NCI-H2107 (cell line): ENCODE data around the gene SNED1.

Experiments used
- DNase-seq: peaks from one replicate; lab custom pipeline; 2025; lab: John Stamatoyannopoulos, UW

Gene SNED1

DNA sequence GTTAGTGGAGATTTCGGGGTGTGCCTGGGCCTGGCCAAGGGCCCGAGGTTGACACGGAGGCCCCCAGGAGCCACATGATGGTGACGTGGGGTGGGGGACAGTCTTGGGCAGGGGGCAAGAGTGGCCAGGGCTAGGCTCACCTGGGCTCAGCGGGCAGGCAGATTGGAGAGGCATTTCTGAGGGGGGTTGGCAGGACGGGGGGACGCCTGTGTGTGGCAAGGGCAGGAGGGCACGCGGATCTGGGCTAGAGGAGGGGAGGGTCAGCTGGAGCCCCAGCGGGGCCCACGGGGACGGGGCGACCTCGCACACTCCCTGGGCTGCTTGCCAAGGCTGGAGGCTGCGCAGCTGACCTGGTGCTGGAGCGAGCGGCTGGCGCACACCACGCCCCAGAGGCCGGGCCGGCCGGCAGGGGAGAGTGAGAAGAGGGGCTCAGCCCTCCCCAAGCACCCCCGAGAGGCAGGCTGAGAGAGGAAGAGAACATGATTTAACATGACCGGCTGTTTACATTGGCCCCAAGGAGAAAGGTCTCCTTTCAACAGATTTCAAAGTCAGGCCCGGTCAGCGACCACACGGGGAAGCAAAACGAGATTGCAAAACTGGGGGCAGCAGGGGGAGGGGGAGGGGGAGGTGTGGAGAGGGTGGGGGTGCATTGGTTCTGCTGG lies 38.0 kb upstream of the SNED1 start:
- DNase-seq = no peak

DNA sequence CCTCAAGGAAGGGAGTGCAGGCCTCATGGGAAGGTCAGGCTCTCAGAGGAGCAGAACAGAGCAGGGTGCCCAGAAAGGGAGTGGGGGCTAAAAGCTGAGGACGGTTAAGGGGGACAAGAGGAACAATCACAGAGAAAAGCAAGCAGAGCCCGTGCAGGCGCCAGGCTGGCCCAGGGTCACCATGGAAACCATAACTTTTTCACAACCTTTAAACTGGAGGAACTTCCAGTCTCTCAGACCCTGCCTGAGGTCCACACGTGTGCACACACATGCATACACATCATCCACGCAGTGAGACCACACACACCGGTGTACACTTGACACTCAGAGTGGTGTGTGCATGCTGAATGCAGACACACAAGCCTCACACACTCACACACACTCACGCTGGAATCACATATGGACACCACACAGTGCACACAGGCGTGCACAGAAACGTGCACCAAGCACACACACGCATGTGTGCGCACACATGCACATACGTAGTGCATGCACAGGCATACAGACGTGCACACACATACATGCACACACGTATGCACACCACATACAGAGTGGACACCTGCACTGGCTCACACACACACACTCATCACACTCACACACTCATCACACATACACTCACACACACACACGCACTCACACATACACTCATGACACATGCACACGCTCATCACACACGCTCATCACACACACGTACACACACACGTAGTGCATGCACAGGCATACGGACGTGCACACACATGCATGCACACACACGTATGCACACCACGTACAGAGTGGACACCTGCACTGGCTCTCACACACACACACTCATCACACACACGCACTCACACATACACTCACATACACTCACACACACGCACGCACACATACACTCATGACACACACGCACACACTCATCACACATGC lies 37.2 kb upstream of the SNED1 start:
- DNase-seq = no peak

DNA sequence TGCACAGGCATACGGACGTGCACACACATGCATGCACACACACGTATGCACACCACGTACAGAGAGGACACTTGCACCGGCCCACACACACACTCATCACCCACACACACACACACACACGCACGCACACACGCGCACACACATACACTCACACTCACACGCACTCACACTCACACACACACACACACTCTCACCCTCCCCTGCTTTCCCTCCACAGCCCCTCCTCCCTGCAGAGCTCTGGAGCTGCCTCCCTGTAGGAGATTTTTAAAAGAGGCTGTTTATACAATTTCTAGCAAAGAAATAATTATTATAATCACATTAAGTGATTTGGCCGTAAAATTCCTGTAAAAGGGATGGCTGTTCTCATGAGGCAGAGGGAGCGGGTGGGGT lies 36.5 kb upstream of the SNED1 start:
- no peak for DNase-seq

DNA sequence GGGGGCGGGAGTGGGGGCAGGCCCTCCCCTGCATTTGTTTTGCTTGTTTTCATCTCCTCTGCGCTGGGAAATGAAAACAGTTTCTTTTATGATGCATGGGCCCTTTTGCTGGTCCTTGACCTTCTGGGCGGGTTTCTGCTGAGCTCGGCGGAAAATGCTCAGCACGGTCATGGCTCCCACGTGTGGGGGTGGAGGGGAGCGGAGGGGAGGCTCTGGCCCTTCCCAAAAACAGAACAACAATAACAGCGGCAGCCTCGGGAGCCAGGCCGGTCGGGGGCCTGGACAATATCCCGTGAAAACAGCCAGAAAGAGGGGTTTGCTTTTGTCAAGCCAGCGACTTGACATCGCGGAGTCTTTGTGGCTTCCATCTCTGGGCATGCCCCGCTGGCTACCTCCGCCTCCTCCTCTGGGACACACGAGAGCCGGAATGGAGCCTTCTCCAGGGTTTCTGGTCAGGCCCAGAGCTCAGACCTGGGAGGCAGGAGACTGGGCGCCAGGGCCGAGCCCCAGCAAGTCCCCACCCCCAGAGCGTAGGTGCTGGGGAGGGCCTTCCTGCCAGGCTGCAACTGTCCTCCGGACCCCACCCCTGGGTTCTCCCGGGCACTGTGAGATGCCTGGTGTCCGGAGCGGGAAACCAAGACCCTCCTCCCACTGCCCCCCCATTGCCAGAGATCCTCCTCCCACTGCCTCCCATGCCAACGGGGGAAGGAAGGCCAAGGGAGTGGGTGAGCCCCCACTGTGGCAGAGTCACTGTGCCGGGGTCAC lies 35.9 kb upstream of the SNED1 start:
- no peak for DNase-seq

DNA sequence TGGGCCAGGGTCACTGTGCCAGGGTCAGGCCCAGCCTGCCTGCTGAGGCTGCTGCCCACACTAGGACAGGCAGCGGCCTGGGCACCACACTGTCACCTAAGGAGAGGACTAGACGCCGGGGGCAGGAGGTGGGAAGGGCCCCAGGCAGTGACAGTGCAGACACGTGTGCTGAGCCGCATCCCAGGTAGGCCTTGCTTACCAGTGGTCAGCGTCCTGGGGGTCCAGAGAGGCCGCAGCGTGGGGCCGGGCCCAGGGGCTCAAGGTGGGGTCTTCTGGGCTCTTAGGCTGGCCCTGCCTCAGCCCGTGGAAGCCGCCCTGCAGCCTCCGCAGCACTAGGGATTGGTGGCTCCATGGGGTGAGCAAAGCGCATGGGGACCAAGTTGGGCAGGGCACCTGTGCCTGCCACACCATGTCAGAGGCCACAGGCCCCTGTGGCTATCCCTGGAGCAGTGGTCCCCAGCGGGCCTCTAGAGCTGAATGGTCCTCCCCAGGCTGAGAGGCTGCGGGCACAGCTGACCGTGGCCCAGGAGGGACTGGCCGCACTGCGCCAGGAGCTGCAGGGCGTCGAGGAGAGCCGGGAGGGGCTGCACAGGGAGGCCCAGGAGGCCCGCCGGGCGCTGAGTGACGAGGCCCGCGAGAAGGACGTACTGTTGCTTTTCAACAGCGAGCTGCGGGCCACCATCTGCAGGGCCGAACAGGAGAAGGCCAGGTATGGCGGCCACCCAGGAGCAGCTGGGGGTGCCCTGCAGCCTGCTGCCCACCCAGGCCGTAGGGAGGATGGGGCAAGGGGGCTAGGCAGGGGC lies 35.2 kb upstream of the SNED1 start:
- DNase-seq = no peak

DNA sequence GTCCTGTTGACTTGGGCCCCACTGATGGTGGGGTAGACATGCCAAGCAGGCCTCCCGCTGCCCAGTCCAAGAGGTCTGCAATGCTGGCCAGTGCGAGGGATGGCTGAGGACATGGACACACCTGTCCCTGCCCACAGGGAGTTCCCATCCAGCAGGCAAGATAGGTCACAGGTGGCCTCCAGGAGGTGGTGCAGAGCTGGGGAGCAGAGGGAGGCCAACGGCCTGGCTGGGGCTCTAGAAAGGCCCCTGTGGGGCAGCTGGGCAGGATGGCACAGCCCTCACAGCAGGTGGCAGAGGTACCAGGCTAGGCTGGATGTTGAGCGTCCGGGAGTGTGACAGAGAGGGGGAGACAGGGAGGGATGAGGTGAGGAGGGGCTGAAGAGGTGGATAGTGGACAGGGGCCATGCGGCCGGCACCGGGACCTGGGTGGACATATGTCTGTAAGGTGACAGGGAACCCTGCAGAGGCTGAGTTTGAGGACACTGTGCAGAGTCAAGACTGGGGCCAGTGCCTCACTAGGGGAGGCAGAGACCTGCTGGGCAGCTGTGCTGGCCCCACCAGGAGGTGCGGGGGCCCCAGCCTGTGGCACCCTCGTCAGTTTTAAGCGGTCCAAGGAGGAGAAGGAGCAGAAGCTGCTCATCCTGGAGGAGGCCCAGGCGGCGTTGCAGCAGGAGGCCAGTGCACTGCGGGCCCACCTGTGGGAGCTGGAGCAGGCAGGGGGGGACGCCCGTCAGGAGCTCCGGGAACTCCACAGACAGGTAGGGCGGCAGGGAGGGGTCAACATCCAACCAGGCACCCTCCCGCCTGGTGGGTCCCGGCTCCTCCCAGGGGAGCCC lies 34.3 kb upstream of the SNED1 start:
- no peak for DNase-seq

DNA sequence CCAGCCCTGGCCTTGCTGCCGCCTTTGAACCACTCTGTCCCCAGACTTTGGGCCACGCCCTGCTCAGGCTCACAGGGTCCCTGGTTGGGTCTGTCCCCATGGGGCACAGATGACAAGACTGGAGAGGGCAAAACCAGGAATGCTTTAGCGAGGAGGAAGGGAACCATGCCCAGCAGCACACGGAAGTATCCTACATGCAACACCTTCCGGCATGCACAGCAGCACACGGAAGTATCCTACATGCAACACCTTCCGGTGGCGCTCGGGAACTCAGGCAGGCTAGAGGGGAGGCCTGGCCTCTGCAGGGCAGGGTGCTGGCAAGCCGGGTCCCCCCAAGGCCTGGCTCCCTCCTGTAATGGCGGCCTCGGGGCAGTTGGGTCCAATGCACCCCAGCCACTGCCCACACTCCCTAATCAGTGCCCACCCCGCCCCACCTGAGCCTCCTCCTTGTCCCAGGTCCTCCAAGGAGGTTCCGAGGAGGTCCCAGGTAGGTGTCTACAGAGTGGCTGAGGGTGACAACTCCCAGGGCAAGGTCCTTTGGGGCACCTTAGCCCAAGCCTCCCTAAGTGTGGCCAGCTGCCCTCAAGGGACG lies 33.6 kb upstream of the SNED1 start:
- no peak for DNase-seq

DNA sequence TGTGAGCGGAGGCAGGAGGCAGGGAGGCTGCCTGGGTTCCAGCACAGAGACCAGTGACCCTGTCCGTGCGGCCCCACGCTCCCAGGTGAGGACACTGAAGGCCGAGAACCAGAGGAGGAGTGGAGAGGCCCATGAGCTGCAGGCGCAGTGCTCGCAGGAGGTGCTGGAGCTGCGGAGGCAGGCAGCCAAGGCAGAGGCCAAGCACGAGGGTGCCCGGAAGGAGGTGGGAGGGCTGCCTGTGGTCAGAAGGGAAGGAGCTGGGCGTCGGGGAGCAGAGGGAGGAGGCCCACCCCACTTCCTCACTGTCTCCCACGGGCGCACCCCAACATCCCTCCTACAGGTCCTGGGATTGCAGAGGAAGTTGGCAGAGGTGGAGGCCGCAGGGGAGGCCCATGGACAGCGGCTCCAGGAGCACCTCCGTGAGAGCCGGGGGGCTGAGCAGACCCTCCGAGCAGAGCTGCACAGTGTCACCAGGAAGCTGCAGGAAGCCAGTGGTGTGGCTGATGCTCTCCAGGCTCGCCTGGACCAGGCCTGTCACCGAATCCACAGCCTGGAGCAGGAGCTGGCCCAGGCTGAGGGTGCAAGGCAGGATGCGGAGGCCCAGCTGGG lies 33.0 kb upstream of the SNED1 start:
- no peak for DNase-seq

DNA sequence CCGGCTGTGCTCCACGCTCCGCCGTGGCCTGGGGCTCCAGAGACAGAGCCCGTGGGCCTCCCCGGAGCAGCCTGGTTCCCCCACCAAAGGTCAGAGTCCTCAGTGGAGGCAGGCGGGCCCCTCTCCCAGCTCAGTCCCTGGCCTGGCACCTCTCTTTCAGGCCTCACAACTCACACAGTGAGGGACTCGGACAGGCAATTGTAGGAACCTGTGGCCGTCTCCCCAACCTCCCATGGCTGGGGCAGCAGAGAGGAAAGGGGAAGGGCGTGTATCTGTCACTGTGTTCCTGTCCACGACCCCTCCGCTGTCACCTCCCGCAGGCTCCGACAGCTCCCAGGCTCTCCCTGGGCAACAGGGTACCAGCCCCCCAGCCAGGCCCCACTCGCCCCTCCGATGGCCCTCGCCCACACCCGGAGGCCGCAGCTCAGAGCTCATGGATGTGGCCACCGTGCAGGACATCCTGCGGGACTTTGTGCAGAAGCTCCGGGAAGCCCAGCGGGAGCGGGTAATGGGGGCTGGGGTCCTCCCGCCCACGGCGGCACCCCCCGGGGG lies 32.4 kb upstream of the SNED1 start:
- no peak for DNase-seq

DNA sequence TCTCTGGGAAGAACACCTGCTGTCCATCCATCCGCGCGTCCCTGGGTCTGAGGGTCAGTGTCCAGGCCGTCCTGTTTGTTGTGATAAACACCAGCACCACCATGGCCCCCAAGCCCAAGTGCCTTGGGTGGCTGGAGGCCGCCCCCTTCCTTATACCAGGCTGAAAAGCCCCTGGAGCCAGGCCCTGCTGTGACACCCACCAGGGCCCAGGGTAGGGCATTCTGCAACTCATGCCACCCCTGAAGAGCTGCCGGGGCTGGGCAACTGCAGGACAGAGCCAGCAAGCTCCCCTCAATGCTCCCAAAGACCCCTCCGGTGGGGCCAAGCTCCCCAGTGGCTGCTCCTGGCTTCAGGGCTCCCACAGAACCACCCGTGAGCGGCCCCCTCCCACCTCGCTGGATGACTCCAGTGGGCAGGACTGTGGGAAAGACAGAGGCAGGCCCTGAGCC lies 31.9 kb upstream of the SNED1 start:
- no peak for DNase-seq

DNA sequence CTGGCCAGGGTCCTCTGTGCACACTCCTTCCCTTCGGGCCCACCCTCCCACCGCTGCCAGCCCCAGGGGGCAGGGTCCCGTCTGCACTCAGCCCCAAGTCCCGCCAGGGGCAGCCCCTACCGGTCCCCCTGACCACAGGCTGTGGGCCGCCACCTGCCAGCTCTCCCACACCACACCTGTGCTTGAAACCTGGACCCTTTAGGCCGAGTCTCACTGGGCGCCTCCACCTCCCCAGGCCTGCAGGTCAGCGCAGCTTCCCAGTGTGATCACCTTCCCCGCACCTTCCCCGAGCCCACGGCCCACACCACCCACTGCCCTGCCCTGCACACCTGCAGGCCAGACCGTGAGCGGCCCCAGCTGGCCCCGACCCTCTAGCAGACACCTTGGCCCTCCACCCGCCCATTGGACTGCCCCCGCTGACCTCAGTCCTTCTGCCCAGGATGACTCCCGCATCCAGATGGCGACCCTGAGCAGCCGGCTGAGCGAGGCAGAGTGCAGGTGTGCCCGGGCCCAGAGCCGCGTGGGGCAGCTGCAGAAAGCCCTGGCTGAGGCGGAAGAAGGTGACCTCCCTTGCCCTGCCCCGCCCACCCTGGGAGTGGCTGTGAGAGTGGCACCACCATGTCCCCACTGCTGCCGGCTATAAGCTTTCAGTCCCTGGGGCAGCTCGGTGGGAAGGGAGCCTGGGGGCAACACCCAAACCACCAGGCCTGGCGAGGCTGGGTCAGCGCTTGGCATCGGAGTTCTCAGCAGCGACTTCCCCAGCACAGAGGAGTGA lies 31.3 kb upstream of the SNED1 start:
- no peak for DNase-seq

DNA sequence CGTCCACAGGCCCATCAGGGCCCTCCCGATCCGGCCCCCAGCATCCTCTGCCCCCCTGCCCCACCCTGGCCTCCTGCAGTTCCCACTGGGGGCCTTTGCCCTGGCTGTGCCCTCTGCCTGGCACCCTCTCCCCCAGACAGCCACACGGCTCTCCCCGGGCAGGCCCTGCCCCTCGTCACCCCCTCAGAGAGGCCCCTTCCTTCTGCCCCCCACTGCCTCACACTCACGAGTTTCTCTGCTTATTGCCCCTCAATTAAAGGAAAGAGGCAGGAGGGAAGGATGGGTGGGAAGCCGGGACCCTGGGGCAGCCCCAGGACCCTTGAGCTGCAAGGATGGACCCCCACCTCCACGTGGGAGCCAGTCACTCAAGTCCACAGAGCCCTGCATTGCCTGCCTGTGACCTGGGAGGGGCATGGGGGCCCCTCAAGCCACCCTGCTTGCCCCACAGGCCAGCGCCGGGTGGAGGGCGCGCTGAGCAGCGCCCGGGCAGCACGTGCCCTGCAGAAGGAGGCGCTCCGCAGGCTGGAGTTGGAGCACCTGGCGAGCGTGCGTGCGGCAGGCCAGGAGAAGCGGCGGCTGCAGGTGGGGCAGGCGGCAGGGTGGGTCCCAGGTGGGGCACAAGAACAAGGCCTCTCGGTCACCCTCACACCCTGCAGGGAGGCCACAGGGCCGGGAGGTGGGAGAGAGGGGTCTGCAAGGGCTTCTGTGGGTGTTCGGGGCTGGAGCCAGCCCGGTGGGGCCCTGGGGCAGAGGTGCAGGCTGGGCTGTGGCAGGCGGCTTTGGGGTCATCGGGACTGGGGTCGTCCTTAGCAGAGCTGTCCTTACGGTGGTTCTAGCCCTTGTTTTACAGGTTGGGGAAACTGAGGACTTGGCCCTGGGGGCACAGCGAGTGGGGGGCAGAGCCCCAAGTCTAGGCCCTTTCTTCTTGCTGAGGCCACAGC lies 30.5 kb upstream of the SNED1 start:
- DNase-seq = no peak

DNA sequence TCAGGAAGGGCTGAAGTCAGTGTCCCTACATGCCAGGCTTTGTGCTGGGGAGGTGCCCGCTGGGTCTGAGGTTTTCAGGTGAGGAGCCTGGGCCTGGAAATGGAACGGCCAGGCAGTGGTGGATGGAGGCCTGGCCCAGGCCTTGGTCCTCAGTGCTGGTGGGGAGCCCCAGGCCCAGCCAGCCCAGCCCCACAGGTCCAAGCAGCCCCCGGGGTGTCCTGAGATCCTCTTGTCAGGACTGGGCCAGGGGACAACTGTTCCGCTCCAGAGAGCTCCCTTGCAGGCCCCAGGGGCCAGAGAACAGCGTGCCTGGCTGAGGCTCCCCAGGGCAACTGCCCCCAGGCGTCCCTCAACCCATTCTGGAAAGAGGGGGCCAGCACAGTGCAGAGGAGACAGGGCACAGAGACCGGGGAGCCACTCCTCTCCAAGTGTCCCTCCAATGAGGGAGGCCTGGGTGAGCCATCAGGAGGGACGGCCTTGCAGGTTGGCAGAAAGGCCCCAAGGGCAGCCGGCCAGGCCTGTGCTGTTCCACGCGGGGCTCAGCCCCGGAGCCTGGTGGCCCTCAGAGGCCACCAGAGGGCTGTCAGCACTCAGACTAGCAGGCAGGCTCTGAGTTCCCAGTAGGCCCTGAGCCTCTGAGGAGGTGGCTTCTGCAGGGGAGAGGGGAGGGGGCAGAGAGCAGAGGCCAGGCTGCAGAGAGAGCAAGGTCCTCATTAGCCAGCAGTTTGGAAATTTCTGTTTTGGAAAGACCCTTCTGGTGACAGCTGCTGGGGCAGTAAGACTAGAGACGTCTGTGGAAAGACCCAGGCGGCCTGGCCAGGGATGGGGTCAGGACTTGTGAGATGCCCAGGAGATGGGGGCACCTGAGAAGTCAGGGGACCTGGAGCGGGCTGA lies 29.4 kb upstream of the SNED1 start:
- no peak for DNase-seq

DNA sequence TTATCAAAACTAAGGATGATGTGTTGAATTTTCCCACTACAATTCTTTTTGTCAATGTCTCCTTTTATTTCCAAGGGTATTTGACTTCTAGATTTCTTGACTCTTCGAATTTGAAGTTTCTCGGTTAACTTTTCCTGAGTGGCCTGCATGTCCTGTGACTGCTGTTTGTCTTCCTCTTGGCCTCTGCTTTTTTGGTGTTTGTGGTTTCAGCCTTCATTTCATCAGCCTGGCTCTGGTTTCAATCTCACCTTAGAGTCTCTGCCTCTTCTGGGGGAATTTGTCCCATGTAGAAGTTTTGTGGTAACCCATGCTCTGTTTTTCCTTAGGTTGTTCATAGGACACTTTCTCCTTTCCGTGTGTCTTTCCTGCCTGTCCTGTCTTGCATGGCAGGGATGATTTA lies 28.3 kb upstream of the SNED1 start:
- no peak for DNase-seq

DNA sequence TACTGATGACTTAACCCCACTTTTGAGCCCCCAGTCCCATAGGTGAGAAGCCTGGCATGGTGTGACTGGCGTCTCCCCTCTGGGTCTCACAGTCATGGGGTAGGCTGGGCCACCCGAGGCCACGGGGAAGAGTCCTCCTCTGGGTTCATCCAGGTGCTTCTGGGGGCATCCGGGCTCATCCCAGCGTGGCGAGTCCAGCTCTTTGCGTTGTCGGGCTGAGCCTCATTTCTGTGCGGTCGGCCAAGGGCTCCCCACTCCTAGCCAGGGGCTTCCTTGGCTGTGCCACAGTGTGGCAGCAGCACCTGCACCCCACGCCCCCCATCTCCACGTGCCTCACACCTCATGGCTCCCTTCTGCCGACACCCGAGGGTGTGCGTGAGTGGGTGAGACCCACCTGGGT lies 27.6 kb upstream of the SNED1 start:
- no peak for DNase-seq

DNA sequence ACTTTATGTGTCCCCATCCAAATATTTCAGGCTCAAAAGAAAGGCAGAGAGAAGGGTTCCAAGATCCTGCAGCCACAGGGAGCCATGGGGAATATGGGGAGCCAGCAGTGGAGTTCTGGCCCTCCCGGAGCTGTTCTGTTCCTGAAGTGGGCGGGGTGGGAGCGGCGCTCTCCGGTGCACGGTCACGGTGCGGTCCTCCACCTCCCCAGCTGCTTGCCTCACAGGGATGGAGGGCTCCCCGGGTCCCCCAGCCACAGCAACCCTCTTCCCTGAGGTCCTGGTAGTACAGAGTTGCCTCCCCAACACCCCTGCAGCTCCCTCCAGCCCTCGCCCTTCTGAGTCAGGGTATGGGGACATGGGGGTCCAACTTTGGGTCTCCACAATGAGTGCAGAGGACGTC lies 26.2 kb upstream of the SNED1 start:
- DNase-seq = no peak
